Measurements from ENCODE around the gene PTCRA.

PTCRA gene

GRCh38 chr6:42971746-42972327 lies 56.0 kb downstream of the PTCRA start:
- DNase-seq (ENCODE audit: low spot score) = no peak

DNA sequence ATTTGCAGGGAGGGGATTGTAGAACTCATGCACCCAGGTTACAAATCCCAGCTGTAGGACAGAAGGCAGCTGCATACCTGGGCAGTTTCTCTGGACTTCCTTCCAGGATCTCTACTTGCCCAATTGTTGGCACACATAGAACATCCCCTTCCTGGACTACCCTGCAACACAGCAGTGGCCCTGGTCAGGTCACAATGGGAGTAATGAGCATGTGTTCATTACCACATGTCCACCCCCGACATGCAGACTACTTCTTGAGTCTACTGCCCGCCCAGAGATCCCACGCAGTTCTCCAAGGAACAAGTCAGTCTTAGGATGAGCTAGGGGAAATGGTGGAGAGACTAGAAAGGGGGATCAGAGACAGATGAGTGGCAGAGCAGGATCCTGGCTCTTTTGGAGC lies 58.1 kb downstream of the PTCRA start:
- DNase-seq (ENCODE audit: low spot score) = no peak

GRCh38 chr6:42974919-42975505 lies 59.2 kb downstream of the PTCRA start:
- no peak for DNase-seq (ENCODE audit: low spot score)

Data from kidney capillary endothelial cell (primary cell).